ENCODE data around the gene FAM43A.
A peak's percentile ranks its signal among the peaks of the same experiment; 100 is the strongest.

Gene FAM43A

GRCh38 chr3:194685718-194686413, at the start of gene FAM43A:
Gene FAM43A (plus strand): TSS chr3:194685883. CDS start chr3:194686827, 944 bp downstream.
- Mint-ChIP-seq H3K9me3 (no peaks in the 10 kb centered on the region), H3K4me1 (peaks cover 40% of the 10 kb centered on the region)

GRCh38 chr3:194637066-194637465, 48.6 kb upstream of the FAM43A start:
- Mint-ChIP-seq H3K9me3 (no peaks in the 10 kb centered on the region), H3K4me1 (no peaks in the 10 kb centered on the region), H3K27me3 (ENCODE audit: low read depth) (no peaks in the 10 kb centered on the region), H3K36me3 (ENCODE audit: low read depth) (peaks cover 20% of the 10 kb centered on the region), H3K4me3 (peak overlapping the region; percentile 15 to 46 (median 32)), H3K27ac (no peak overlapping the region)
- TF ChIP-seq CTCF (IDR thresholded peaks at IDR 0.05; ENCODE audit: unreplicated experiment in 3 of 3): no peak

More at GRCh38 chr3:194685718-194686413, at the start of gene FAM43A:
- peak within 1 kb of the TSS; percentile 41 to 92 (median 71) for H3K27ac Mint-ChIP-seq
- peaks cover 34% of the 10 kb centered on the region for H3K27me3 Mint-ChIP-seq (ENCODE audit: low read depth)
- peak within 1 kb of the TSS; percentile 92 to 99 (median 98) for H3K4me3 Mint-ChIP-seq
- peak in 1 of 3 experiments; percentile 22 for TF ChIP-seq CTCF (IDR thresholded peaks at IDR 0.05; ENCODE audit: unreplicated experiment in 3 of 3)
- no peaks in the 10 kb centered on the region for H3K36me3 Mint-ChIP-seq (ENCODE audit: low read depth)

GRCh38 chr3:194637541-194638400, 47.9 kb upstream of the FAM43A start:
- Mint-ChIP-seq H3K36me3 (ENCODE audit: low read depth) (peaks cover 23% of the 10 kb centered on the region), H3K4me3 (peak overlapping the region in 2 of 3 experiments; percentile 32 to 46), H3K4me1 (no peaks in the 10 kb centered on the region), H3K9me3 (no peaks in the 10 kb centered on the region), H3K27me3 (ENCODE audit: low read depth) (no peaks in the 10 kb centered on the region), H3K27ac (no peak overlapping the region)
- TF ChIP-seq CTCF (IDR thresholded peaks at IDR 0.05; ENCODE audit: unreplicated experiment in 3 of 3): no peak

- Mint-ChIP-seq H3K9me3 (no peaks in the 10 kb centered on the region), H3K36me3 (ENCODE audit: low read depth) (peaks cover 36% of the 10 kb centered on the region), H3K27ac (no peak overlapping the region), H3K4me3 (no peak overlapping the region), H3K4me1 (no peaks in the 10 kb centered on the region), H3K27me3 (ENCODE audit: low read depth) (no peaks in the 10 kb centered on the region)
- TF ChIP-seq CTCF (IDR thresholded peaks at IDR 0.05; ENCODE audit: unreplicated experiment in 3 of 3): no peak
These were observed 46.6 kb upstream of the FAM43A start for GRCh38 chr3:194638991-194639605.

- Mint-ChIP-seq H3K4me3 (no peak overlapping the region), H3K27me3 (ENCODE audit: low read depth) (no peaks in the 10 kb centered on the region), H3K9me3 (no peaks in the 10 kb centered on the region), H3K27ac (no peak overlapping the region), H3K4me1 (no peaks in the 10 kb centered on the region), H3K36me3 (ENCODE audit: low read depth) (peaks cover 51% of the 10 kb centered on the region)
- TF ChIP-seq CTCF (IDR thresholded peaks at IDR 0.05; ENCODE audit: unreplicated experiment in 3 of 3): no peak
These were observed 44.9 kb upstream of the FAM43A start for GRCh38 chr3:194640829-194641228.
